Forelimb muscle (tissue), 1 donor: ENCODE measurements around the gene LBH. TPM values are rescaled to one million over a fixed set of nuclear protein-coding genes. Genes with fewer than 3 reads are reported as not detected.

Experiments used
- DNase-seq: peaks from one replicate; pipeline ENCODE4 v3.0.0-alpha.2; 2013; ENCODE audit warnings: low read depth
- polyA plus RNA-seq: library from polyadenylated mRNA; unstranded; fragments of 120-200 nt; gene quantifications from one replicate; pipeline ENCODE4 v1.2.1, GENCODE V29; 2013; ENCODE audit not compliant: insufficient read length

Gene LBH
- polyA plus RNA-seq, 1 donor = 17.4 TPM

DNA sequence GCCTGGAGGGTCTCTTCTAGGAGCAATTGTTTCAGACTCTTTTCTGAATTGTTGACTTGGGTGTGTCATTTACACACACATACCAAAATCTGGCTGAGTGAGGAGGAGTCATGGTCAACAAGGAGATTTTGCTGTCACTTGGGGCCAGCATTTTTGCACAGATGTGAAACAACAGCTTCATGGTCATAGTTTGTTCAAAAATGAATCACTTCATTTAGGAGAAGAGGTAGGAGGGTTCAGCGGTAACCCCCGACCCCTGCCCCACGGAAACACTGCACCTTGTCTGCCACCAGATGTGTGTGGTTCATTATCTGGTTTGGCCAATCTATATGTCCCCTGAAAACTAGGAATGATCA lies 42.2 kb downstream of the LBH start:
- DNase-seq = no peak

- no peak for DNase-seq
These were observed 43.9 kb downstream of the LBH start for GRCh38 chr2:30275256-30275655.

- no peak for DNase-seq
These were observed 45.1 kb downstream of the LBH start for GRCh38 chr2:30276455-30276911.

- no peak for DNase-seq
These were observed 46.2 kb downstream of the LBH start for GRCh38 chr2:30277582-30277981.

GRCh38 chr2:30278419-30278818 lies 47.1 kb downstream of the LBH start:
- no peak for DNase-seq

GRCh38 chr2:30280596-30281434 lies 49.5 kb downstream of the LBH start:
- no peak for DNase-seq

DNA sequence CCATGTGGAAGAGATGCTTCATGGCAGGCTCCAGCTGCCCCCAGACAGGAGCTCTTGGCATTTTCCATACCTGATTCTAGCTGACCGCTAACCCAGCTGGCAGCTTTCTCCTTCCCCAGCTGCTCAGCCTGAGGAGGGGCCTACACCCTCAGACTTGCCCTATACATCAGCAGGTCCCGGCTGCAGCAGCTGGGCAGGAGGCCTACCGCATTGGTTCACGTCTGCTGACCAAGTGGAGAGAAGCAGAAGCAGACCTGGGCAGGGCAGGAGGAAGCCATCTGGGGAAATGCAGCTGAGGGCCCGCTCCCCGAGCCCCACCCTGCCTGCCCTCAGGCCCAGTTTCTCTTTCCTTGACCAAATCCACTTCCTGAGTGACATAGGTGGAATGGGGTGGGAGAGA lies 50.7 kb downstream of the LBH start:
- no peak for DNase-seq

DNA sequence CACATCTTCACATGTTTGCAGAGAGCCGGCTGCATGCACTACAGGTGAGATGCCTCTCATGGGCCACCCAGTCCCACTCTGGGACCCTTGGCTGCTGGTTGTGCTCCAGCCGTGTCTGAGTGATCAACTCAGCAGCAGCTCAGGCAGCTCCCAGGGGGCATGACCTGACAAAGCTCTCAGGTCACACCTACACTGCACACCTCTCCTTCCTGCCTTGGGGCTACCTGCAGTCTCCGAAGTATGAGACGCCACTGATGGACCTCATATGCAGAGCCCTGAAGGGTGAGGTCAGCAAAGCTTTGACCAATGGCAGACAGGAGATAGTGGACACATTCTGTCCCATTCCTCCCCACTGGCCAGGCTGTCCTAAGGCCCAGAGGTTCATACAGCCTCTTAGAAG lies 51.4 kb downstream of the LBH start:
- no peak for DNase-seq

DNA sequence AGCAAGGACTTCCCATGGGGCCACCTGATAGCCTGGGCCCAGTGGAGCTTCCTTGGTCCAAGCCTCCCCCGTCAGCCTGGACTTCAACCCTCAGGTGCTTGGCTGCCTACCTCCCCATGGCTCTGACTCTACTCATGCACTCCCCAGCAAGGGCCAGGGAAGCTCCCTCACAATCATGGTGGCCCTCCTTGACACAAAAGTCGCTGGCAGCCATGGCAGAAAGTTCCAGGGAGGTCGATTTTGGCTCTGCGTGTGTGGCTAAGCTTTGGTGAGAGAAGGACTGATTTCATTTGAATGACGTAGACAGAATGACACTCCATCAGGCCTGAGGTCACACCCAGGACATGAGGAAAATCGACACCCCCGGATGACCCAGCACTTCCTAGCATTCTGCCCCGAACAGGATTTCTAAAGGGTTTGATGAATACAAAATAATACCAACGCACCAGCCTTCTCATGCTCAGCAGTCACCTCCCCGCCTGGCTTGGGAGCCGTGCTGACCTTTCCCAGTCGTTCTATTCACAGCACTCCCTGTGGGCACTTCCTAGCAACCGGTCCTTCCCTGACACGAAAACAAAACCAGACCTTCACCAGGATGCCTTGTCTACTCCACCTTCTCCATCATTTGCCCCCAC lies 52.7 kb downstream of the LBH start:
- no peak for DNase-seq

DNA sequence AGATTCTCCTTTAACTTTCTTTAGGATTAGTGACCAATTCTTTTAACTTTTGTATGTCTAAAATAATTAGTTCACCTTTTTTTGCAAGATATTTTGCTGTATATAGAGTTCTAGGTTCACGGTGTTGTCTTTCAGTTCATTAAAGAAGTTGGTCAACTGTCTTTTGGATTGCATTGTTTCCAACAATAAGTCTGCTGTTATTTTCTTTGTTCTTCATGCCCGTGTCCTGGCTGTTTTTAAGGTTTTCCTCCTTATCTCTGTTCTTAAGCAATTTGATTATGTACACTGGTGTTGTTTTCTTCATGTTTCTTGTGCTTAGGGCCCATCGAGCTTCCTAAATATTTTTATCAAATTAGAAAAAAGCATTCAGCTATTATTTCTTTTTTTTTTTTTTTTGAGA lies 54.4 kb downstream of the LBH start:
- DNase-seq = no peak

- no peak for DNase-seq
These were observed 56.0 kb downstream of the LBH start for GRCh38 chr2:30287190-30287840.

- DNase-seq = no peak
These were observed 56.7 kb downstream of the LBH start for GRCh38 chr2:30287857-30288513.

DNA sequence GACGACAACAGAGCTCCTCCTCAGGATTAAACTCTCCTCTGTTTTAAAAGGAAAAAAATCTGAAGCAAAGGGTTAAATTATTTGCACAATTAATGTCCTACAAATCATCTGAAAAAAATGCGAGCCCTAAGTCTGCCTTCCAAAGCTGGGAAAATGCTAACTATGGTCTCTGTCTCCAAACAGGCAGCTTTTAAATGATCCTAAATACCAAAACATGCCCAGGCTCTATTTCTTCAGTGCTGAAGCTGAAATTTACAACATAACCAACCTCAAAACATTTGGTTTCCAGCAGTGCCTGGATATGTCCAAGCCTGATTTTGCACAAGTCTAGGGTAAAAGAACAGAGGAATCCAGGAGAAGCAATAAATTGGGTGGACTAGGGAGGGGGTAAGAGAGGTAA lies 57.2 kb downstream of the LBH start:
- no peak for DNase-seq

- DNase-seq = no peak
These were observed 62.1 kb downstream of the LBH start for GRCh38 chr2:30293303-30293921.

- no peak for DNase-seq
These were observed 62.8 kb downstream of the LBH start for GRCh38 chr2:30294133-30294532.

- no peak for DNase-seq
These were observed 65.2 kb downstream of the LBH start for GRCh38 chr2:30296496-30296895.

DNA sequence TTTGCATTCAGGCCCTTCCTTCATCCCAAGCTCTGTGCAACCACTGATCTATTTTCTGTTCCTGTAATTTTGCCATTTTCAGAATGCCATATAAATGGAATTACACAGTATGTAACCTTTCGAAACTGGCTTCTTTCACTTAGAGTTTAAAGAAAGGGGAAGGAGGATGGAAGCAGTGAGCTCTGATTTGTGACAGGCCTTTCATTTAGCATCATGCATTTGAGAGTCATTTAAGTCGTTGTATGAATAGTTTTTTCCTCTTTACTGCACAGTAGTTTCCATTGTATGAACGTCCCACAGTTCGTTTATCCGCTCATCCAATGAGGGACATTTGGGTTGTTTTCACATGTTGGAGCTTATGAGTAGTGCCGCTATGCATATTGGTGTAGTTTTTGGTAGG lies 67.0 kb downstream of the LBH start:
- DNase-seq = no peak

DNA sequence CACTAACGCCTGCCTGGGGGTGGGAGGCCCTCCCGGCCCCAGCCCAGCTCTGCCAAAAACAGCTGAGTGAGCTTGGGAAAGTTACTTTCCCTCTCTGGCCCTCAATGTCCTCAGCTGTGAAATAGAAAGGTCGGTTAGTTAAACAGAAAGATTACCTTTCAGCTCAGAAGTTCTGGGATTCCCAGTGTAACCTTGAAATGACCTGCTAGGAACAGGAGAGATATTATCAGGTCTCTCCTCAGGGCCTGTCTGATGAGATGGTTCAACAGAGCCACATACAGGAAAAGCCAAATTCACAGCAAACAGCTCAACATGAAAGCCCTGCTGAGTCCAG lies 68.8 kb downstream of the LBH start:
- no peak for DNase-seq

- DNase-seq = no peak
These were observed 69.3 kb downstream of the LBH start for GRCh38 chr2:30300456-30301221.

DNA sequence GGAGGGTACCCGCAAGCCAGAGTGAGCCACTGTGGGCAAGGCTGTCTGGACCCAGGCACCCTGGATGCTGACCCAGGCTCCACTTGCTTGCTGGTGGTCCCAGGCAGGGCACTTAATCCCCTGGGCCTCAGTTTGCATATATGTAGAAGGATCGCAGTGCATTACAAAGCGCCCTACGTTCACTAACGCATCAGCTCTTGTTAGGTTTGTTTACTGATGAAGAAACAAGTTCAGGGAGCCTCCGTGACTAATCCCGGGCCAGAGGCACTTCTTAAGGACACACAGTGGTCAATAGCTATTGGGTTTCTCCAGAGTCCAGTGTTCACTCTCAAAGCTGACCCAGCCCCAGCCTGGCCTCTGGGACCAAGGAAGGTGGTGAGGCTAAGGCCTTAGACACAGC lies 70.2 kb downstream of the LBH start:
- DNase-seq = no peak

DNA sequence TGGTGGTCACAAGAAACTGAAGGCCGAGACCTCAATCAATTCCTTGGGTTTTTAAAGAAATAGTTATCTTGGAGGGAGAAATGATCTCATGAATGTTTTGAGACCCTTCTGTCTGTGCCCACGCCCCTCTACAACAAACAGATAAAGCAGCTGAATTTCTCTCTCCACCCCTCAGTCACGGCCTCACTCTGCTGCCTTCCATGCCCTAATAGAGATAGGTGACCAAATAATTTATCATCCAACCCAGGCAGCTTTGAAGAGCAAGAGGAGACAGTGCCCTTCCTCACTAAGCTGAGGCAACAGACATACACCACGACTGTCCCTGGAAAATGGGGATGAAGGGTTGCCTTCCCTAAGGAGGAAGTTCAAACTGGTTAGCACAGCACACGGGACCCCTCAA lies 71.2 kb downstream of the LBH start:
- no peak for DNase-seq
